ENCODE results near the gene CELF2.
A peak's percentile ranks its signal among the peaks of the same experiment; 100 is the strongest.
"Not testable (repeated sequence)": the region's sequence is repeated elsewhere in the genome, so short reads cannot be mapped to it uniquely, and the experiment has no call there.

The CELF2 gene

GRCh38 chr10:11017570-11018431 is at the start of gene CELF2:
Gene CELF2 (plus strand): TSS chr10:11017872. CDS start chr10:11018090, 218 bp downstream.
- peak; percentile 28 to 31 for DNase-seq

GRCh38 chr10:10968257-10968588 is 49.4 kb upstream of the CELF2 start:
- DNase-seq: no peak

GRCh38 chr10:10973310-10973709 is 44.4 kb upstream of the CELF2 start:
- no peak for DNase-seq

GRCh38 chr10:10975647-10976046 is 42.0 kb upstream of the CELF2 start:
- no peak for DNase-seq

- DNase-seq: no peak
Measured at GRCh38 chr10:10976652-10977051, 41.0 kb upstream of the CELF2 start.

GRCh38 chr10:10977226-10977956 is 40.3 kb upstream of the CELF2 start:
- no peak for DNase-seq

- DNase-seq: no peak
Measured at GRCh38 chr10:10977978-10978377, 39.7 kb upstream of the CELF2 start.

GRCh38 chr10:10985361-10985760 is 32.3 kb upstream of the CELF2 start:
- DNase-seq: no peak

- DNase-seq: no peak
Measured at GRCh38 chr10:10986606-10987005, 31.1 kb upstream of the CELF2 start.

- no peak for DNase-seq
Measured at GRCh38 chr10:10987111-10987510, 30.6 kb upstream of the CELF2 start.

GRCh38 chr10:10989669-10990068 is 28.0 kb upstream of the CELF2 start:
- DNase-seq: no peak

GRCh38 chr10:10991144-10991543 is 26.5 kb upstream of the CELF2 start:
- DNase-seq: no peak

- no peak for DNase-seq
Measured at GRCh38 chr10:10992072-10992471, 25.6 kb upstream of the CELF2 start.

- DNase-seq: no peak
Measured at GRCh38 chr10:10992961-10993714, 24.5 kb upstream of the CELF2 start.

- DNase-seq: no peak
Measured at GRCh38 chr10:10993785-10994184, 23.9 kb upstream of the CELF2 start.

- no peak for DNase-seq
Measured at GRCh38 chr10:10994360-10994759, 23.3 kb upstream of the CELF2 start.

GRCh38 chr10:10995120-10995519 is 22.6 kb upstream of the CELF2 start:
- DNase-seq: no peak

GRCh38 chr10:10996966-10997620 is 20.6 kb upstream of the CELF2 start:
- no peak for DNase-seq

GRCh38 chr10:10999501-10999900 is 18.2 kb upstream of the CELF2 start:
- not testable (repeated sequence) for DNase-seq

- no peak for DNase-seq
Measured at GRCh38 chr10:11002485-11002884, 15.2 kb upstream of the CELF2 start.

GRCh38 chr10:11002916-11003315 is 14.8 kb upstream of the CELF2 start:
- no peak for DNase-seq

- no peak for DNase-seq
Measured at GRCh38 chr10:11003679-11004078, 14.0 kb upstream of the CELF2 start.

All from stimulated activated CD4-positive, alpha-beta T cell treated with anti-CD3 and anti-CD28 coated beads, Interleukin-2, amount 100 ng/mL, for 48 hours (primary cell).